ENCODE data around the gene KLC3. TPM values are rescaled to one million over a fixed set of nuclear protein-coding genes. Genes with fewer than 3 reads are reported as not detected.
"Not testable (repeated sequence)": the region's sequence is repeated elsewhere in the genome, so short reads cannot be mapped to it uniquely, and the experiment has no call there.

The KLC3 gene
- total and polyA plus RNA-seq, 7 donors = 0.09 TPM; not detected in 6

- H3K4me1 ChIP-seq = peaks cover 0 to 8% (median 0%) of the 10 kb centered on the region in 4 donors
- H3K36me3 ChIP-seq = no peaks in the 10 kb centered on the region
- no peak overlapping the region for H3K27ac ChIP-seq
- H3K27me3 ChIP-seq = no peaks in the 10 kb centered on the region
- no peak overlapping the region for H3K4me3 ChIP-seq
- 29% methylated on average over 18 of the region's 18 CpGs for WGBS, 2 donors
- TF ChIP-seq EP300 (IDR thresholded peaks at IDR 0.05) (no peak), POLR2AphosphoS5 (IDR thresholded peaks at IDR 0.05) (no peak), POLR2A (IDR thresholded peaks at IDR 0.05) (no peak), CTCF (IDR thresholded peaks at IDR 0.05) (no peak)
- intact Hi-C loops (cut with DNase I) = no loop called here
- no peak for DNase-seq
- H3K9me3 ChIP-seq = no peaks in the 10 kb centered on the region
Measured at GRCh38 chr19:45311621-45312020, 28.9 kb upstream of the KLC3 start.

- H3K27me3 ChIP-seq; intact Hi-C loops (cut with DNase I): not testable (repeated sequence)
- 90 to 91% methylated on average over 14 of the region's 14 CpGs for WGBS, 2 donors
Measured at GRCh38 chr19:45312285-45312684, 28.3 kb upstream of the KLC3 start.

GRCh38 chr19:45314708-45315245, 25.8 kb upstream of the KLC3 start:
- WGBS, 2 donors = 60 to 77% methylated on average over 8 of the region's 8 CpGs
- no peaks in the 10 kb centered on the region for H3K36me3 ChIP-seq
- intact Hi-C loops (cut with DNase I) = no loop called here

More at GRCh38 chr19:45312285-45312684, 28.3 kb upstream of the KLC3 start:
- H3K27ac ChIP-seq, DNase-seq, H3K9me3 ChIP-seq, H3K4me3 ChIP-seq, H3K4me1 ChIP-seq, H3K36me3 ChIP-seq: not testable (repeated sequence)

GRCh38 chr19:45315304-45315703, 25.2 kb upstream of the KLC3 start:
- H3K4me3 ChIP-seq = no peak overlapping the region
- H3K27ac ChIP-seq = no peak overlapping the region
- no peak for DNase-seq
- peaks cover 0 to 2% (median 0%) of the 10 kb centered on the region in 4 donors for H3K4me1 ChIP-seq
- WGBS, 2 donors = 66 to 73% methylated on average over 21 of the region's 21 CpGs
- no peak for TF ChIP-seq CTCF (IDR thresholded peaks at IDR 0.05)
- H3K9me3 ChIP-seq = no peaks in the 10 kb centered on the region
- H3K36me3 ChIP-seq = no peaks in the 10 kb centered on the region
- H3K27me3 ChIP-seq = no peaks in the 10 kb centered on the region
- intact Hi-C loops (cut with DNase I) = no loop called here

More at GRCh38 chr19:45314708-45315245, 25.8 kb upstream of the KLC3 start:
- no peaks in the 10 kb centered on the region for H3K27me3 ChIP-seq
- peaks cover 0 to 5% (median 0%) of the 10 kb centered on the region in 4 donors for H3K4me1 ChIP-seq
- H3K9me3 ChIP-seq = no peaks in the 10 kb centered on the region
- no peak overlapping the region for H3K4me3 ChIP-seq
- no peak overlapping the region for H3K27ac ChIP-seq
- DNase-seq = no peak
- TF ChIP-seq CTCF (IDR thresholded peaks at IDR 0.05) (no peak), POLR2AphosphoS5 (IDR thresholded peaks at IDR 0.05) (no peak)

- intact Hi-C loops (cut with DNase I) = no loop called here
- H3K36me3 ChIP-seq = no peaks in the 10 kb centered on the region
- H3K27ac ChIP-seq = peak overlapping the region in 3 of 4 donors; percentile 76 to 83 (median 82)
- H3K27me3 ChIP-seq = peaks cover 4 to 11% (median 5%) of the 10 kb centered on the region in 3 donors
- 68 to 86% methylated on average over 12 of the region's 12 CpGs for WGBS, 2 donors
- TF ChIP-seq CTCF (IDR thresholded peaks at IDR 0.05) (no peak), POLR2AphosphoS5 (IDR thresholded peaks at IDR 0.05) (no peak), POLR2A (IDR thresholded peaks at IDR 0.05) (no peak), EP300 (IDR thresholded peaks at IDR 0.05) (no peak)
- no peaks in the 10 kb centered on the region for H3K9me3 ChIP-seq
- no peak overlapping the region for H3K4me3 ChIP-seq
- peaks cover 0 to 36% (median 32%) of the 10 kb centered on the region in 4 donors for H3K4me1 ChIP-seq
- no peak for DNase-seq
Measured at GRCh38 chr19:45320997-45321775, 19.4 kb upstream of the KLC3 start.

Measured in sigmoid colon (tissue), 7 donors.